HG02840 (cell line): Measurements from ENCODE around the gene STAB1.

Source experiments
- ATAC-seq: cut with Tn5 transposase; IDR thresholded peaks from one replicate; pipeline ENCODE4 v1.9.1; 2021; ENCODE audit warnings: mild to moderate bottlenecking, moderate library complexity, moderate number of reproducible peaks; ENCODE audit not compliant: unreplicated experiment, low FRiP score

The STAB1 gene

DNA sequence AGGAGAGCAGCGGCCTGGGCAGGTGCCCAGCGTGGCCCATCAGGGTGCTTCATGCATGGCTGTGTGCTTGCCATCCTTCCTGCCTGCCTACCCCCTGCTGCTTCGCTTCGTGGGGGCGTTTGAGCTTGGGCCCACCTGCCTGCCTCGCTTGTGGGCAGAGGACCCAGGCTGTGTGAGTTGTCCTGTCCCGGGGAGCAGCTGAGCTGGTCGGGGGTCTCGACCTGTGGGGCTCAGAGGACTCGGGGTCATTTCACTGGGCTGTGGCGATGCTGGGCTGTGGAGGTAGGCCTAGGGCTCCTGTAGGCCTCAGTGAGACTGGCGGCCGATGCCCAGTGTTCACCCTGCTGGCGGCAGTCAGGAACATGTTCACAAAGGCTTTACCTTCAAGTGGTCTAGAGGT, 12.1 kb upstream of the STAB1 start:
- ATAC-seq = no peak

DNA sequence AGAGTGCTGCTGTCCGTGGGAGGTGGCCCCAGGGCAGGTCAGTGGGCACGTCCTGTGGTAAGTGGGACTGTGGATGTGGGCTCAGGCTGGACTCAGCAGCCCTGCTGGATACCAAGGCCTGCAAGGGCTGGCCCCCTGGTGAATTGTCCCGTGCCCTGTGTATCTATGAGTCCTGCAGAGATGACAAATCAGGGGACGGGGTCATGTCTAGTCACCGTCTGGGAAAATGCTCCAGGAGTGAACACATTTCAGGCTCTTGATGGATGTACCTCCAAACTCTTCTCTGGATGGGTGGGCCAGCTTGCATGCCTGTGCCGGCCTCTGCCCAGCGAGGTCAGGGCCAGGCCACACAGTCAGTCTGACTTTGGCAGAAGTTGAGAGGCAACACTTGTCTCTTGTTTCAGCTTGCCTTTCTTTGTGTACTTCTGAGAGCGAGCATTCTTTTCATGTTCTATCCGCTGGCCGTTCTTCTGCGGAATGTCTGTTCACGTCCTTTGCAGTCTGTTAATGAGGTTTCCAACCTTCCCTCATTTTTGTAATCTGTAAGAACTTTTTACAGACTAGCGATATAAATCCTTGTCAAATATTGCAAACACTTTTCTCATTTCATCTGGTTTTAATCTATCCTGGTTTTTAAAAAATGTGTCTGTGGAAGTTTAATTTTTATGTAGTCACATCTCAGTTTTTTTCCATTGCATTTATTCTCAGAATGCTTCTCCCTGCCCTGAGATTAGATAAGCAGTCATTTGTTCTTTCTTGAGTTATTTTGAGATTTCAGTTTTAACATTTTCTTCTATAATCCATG, 11.4 kb upstream of the STAB1 start:
- no peak for ATAC-seq

DNA sequence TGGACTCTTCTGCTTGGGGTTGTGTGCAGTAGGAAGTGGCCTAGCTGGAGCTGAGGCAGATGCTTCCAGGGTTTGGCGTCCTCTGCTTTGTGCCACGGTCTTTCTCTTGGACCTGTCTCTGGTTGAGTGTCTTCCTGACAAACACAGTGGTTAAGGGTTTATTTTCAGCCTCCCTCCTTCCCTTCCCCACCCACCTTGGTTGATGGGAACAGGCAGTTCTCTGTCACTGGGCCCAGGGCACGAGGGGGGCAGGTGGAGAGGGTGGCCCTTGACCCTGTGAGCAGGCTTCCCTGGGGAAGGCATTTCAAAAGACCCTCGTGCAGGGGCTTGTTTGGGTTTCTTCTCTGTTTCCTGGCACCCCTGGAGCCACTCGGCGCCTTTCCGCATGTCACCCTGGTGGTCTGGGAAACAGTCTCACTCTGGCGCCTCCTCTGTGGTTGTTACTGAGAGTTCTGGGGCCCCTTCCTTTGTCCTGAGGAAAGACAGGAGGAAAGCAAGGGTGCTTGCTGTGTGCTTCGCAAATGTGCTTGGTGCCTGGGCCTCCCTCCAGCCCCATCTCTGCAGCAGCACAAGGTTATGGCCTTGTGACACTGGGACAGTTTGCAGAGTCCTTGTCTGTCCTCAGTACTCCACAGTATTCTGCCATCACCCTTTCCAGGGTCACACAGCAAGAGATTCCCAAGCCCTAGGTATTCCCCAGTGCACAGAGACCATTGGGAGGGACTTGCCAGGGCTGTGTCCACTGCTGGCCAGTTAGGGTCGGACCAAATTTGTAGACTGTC, 10.3 kb upstream of the STAB1 start:
- no peak for ATAC-seq

DNA sequence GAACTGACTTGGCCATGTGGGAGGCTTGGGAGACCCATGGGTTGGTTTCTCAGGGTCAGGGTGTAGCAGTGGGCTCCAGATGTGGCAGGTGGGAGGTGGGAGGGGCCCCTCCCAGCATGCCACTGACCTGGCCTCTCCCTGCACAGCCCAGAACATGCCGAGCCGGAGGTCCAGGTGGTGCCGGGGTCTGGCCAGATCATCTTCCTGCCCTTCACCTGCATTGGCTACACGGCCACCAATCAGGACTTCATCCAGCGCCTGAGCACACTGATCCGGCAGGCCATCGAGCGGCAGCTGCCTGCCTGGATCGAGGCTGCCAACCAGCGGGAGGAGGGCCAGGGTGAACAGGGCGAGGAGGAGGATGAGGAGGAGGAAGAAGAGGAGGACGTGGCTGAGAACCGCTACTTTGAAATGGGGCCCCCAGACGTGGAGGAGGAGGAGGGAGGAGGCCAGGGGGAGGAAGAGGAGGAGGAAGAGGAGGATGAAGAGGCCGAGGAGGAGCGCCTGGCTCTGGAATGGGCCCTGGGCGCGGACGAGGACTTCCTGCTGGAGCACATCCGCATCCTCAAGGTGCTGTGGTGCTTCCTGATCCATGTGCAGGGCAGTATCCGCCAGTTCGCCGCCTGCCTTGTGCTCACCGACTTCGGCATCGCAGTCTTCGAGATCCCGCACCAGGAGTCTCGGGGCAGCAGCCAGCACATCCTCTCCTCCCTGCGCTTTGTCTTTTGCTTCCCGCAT, 7.9 kb upstream of the STAB1 start:
- ATAC-seq = no peak

DNA sequence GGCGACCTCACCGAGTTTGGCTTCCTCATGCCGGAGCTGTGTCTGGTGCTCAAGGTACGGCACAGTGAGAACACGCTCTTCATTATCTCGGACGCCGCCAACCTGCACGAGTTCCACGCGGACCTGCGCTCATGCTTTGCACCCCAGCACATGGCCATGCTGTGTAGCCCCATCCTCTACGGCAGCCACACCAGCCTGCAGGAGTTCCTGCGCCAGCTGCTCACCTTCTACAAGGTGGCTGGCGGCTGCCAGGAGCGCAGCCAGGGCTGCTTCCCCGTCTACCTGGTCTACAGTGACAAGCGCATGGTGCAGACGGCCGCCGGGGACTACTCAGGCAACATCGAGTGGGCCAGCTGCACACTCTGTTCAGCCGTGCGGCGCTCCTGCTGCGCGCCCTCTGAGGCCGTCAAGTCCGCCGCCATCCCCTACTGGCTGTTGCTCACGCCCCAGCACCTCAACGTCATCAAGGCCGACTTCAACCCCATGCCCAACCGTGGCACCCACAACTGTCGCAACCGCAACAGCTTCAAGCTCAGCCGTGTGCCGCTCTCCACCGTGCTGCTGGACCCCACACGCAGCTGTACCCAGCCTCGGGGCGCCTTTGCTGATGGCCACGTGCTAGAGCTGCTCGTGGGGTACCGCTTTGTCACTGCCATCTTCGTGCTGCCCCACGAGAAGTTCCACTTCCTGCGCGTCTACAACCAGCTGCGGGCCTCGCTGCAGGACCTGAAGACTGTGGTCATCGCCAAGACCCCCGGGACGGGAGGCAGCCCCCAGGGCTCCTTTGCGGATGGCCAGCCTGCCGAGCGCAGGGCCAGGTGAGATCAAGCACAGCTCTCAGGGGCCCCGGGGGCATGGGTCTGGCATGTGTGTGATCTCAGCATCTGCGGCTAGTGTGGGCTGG, 7.1 kb upstream of the STAB1 start:
- ATAC-seq = no peak

DNA sequence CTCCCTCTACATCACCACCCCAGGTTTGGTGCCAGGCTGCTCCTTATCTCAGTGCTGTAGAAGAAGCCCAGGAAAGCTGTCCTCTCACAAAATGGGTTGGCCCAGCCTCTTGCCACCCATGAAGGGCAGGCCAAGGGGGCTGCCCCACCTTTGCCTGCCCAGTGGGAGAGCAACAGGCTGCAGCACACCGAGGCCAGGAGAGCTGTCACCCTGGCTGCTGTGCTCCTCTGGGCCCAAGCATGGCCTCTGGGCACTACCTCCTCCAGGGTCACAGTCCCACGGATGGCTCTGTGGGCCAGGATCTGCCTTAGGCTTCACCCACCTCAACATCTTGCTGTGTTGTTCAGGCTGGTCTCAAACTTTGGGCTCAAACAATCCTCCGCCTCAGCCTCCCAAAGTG, 6.4 kb upstream of the STAB1 start:
- no peak for ATAC-seq

DNA sequence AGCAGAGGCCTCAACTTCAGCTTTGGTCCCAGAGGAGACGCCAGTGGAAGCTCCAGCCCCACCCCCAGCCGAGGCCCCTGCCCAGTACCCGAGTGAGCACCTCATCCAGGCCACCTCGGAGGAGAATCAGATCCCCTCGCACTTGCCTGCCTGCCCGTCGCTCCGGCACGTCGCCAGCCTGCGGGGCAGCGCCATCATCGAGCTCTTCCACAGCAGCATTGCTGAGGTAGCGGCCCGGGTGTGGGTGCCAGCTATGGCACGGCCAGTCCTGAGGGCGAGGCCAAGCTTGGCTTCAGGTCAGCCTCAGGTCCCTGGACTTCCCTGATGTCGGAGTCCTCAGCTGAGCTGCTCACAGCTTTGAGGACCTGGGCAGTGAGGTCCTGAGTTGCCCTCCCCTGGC, 5.7 kb upstream of the STAB1 start:
- no peak for ATAC-seq

DNA sequence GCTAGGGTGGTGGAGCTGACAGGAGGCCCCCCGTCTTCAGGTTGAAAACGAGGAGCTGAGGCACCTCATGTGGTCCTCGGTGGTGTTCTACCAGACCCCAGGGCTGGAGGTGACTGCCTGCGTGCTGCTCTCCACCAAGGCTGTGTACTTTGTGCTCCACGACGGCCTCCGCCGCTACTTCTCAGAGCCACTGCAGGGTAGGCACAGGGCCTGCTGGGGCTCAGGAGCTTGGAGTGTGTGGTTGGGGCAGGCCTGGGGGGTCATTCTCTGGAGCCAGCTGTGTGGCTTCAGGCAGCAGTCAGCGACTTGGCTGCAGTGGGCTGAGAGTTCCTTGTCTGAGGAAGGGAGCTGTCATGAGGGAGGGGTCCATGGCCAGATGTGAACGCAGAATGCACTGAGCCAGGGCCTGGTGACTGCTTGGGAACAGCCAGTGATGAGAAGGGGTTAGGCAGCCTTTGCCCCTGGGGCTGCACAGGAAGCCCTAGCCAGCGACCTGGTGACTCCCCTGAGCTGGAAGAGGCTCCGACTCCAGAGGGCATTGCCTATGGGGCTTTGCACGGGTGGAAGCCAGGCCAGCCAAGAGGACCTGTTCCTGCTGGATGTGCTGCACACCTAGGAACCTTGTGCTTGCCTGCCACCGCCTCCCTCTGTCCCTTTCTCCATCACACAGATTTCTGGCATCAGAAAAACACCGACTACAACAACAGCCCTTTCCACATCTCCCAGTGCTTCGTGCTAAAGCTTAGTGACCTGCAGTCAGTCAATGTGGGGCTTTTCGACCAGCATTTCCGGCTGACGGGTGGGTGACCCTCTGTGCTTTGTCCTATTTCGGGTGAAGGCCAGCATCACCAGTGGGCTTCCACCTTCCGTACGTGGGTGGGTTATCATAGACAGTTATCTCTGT, 4.9 kb upstream of the STAB1 start:
- no peak for ATAC-seq

DNA sequence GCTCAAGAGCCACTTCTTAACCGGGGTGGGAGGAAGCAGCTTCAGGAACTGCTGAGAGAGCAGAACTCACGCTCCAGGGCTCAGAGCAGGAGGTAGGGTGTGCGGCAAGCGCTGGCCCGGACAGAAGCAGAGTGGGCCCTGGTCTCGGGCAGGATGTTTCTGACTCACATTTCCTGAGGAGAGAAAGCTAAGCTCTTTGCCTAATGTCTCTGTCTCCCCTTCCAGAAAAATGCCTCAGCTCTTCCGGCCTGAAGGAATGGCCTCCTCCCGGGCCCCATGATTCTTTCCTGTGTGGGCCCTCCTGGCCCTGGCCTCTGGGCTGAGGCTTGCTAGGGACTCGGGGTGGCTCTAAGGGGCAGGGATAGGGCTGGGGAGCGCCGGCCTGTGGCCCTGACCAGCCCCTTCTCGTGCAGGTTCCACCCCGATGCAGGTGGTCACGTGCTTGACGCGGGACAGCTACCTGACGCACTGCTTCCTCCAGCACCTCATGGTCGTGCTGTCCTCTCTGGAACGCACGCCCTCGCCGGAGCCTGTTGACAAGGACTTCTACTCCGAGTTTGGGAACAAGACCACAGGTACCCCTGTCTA, 4.1 kb upstream of the STAB1 start:
- no peak for ATAC-seq

DNA sequence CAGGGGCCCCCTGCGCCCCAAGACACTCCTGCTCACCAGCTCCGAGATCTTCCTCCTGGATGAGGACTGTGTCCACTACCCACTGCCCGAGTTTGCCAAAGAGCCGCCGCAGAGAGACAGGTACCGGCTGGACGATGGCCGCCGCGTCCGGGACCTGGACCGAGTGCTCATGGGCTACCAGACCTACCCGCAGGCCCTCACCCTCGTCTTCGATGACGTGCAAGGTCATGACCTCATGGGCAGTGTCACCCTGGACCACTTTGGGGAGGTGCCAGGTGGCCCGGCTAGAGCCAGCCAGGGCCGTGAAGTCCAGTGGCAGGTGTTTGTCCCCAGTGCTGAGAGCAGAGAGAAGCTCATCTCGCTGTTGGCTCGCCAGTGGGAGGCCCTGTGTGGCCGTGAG, 3.1 kb upstream of the STAB1 start:
- ATAC-seq = no peak

DNA sequence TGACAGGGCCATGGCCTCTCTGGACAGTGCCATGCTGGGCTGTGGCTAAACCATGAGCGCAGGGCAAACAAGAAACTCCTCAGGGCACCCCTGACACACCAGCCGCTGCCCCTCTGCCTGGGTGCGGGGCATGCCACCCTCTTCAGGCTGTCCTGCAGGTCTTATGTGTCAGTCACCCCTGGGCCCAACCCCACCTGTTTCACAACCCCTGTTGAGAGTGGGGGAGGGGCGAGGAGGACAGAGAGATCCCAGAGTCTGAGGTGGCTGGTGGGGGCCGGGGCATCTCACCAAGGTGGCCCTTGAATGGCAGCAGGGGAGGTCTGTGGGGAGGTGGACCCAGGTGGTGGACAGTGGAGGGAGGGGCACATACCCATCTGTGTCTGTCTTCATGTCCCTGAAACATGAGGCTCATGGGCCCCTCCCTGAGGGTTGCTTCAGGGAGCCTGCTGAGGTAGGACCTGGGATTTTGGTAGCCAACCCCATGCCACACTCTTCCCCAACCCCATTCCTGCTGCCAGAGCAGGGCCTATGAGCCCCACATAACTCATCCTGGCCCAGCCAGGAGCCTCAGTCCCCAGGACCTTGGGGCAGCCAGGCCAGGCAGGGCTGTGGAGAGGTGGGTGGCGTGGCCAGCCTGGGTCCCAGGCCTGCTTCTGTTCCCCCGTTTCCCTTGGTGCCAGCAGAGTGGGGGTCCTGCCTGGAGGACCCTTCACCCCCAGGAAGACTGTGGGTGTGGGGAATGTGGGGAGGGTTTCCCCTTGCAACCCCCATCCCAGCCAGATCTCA, 1.7 kb upstream of the STAB1 start:
- ATAC-seq = no peak

DNA sequence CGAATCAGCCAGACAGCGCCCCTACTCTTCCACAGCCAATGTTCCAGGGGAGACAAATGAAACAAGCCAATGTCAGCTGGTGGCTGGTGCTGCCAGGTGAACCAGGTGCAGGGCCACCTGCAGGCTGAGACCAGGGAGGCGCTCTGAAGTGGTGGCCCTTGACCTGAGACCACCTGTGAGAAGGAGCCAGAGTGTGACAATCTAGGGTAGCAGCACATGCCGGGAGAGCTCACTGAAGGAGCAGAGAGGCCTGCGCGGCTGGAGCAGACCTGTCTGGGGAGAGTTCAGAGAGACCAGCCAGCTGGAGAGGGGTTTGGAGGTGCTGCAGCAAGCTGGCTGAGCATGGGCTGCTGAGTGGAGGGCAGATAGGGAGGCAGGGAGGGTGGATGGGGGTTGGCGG, 693 bp upstream of the STAB1 start:
- no peak for ATAC-seq

DNA sequence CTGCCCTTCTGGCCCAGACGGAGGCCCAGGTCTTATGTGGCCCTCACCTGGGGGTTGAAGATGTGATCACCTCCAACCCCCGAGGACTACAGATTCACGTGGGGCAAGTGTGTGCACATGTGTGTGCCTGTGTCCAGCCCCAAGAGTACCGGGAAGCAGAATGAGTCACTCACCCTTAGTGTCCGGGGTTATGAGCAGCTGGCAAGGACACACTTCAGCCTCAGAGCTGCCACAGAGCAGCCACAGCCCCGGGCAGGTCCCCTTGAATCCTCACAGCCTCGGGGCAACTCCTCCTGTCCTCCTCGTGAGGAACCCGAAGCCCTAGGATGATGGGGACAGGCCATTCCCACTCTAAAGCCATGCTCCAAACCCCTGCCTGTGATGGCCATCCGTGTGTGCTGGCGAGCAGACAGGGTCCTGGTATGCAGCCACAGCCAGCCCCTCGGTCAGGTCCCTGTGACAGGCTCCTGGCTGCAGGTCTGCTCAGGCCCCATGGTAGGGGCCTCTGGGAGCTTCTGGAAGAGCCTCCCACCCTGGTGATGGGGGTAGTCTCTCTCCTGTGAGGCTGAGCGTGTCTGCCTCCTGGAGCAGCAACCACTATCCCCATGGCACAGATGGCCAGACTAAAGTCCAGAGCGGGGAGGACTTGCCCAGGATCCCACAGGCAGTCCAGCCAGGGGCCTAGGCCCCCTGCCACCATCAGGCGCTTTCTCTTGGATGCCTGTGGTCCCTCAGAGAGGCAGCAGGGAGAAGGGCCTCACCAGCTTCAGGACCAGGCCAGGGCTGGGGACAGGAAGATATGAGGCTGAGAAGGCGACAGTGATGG, 852 bp downstream of the STAB1 start:
- no peak for ATAC-seq

DNA sequence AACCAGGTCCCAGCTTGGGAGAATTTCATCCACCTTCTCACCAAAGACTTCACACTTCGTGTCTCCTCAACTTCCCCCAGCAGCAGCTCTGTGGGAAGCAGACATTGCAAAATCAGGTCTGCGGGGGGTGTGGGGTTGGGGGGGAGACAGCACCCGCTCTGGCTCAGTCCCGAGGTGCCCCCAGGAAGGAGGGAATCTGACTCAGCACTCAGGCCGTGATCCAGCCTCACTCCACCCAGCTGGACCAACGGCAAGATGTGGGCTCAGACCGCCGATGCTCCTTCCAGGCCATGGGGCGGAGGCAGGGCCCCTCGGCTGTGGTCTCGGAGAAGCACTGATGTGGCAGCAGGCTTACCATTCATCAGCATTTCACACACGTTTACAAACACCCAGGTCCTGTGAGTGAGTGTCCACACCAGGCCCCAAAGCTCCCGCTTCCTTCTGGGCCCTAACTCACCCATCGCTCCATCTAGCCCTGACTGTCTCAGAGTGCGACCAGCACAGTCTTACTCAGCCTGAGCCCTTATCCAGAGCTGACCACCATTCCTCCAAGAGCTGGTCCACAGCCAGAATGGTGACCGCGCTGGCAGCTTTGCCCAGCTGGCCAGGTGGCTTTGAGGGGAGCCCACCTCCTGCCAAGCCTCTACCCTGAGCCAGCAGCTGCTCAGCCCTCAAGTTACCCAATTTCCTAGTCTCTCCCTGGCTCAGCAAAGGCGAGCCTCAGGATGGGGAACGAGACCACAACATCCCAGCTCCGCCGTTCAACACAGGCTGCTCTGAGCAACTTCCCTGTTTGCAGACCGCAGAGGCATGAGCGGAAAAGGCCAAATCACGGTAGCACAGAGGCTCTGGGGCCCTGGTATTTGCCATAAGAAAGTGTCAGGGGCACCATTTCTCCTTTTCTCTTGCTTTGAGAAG, 3.3 kb downstream of the STAB1 start:
- ATAC-seq = no peak

DNA sequence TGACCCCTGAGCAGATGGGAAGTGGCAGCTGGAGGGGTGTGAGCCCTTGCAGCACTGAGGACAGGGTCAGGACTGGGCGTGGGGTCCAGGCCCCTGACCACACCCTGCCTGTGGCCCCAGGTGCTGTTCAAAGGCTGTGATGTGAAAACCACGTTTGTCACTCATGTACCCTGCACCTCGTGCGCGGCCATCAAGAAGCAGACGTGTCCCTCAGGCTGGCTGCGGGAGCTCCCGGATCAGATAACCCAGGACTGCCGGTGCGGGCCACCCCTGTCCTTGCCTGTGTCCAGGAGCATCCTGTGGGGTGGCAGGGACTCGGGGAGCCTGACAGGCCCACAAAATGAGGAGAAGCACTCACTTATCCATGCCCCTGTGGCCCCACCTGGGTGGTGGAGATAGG, 5.9 kb downstream of the STAB1 start:
- no peak for ATAC-seq

DNA sequence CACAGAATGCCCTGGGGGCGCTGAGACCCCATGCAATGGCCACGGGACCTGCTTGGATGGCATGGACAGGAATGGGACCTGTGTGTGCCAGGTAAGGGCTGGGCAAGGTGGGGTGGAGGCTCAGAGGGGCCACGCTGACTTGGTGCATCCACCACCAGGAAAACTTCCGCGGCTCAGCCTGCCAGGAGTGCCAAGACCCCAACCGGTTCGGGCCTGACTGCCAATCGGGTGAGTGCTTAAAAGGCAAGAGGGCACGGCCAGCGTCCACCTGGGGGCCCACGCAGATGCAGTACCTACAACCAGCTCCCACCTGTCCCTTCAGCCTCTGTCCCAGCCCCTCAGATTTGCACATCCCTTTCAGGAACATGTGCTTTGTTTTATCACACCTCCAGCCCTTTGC, 6.9 kb downstream of the STAB1 start:
- ATAC-seq = no peak
